HCT116 (cell line): ENCODE measurements around the gene UAP1L1. TPM values are rescaled to one million over a fixed set of nuclear protein-coding genes. Genes with fewer than 3 reads are reported as not detected.

Experiments
- ATAC-seq: fragments of 200-7000 bp; cut with Tn5 transposase; 2 replicates; pipeline ENCODE4 v1.9.1; 2020; ENCODE audit warnings: mild to moderate bottlenecking, moderate library complexity
- BruUV-seq: library from RNA; stranded (reverse); fragments of 400-500 nt; replicated peaks from 2 replicates; lab custom pipeline; 2021; lab: Mats Ljungman, UMichigan
- CTCF ChIA-PET: fragments of 300-600 bp; sonication (Branson Sonifier 250); formaldehyde crosslinking; loops from one replicate; lab custom pipeline; 2021; ENCODE audit warnings: antibody characterized with exemption; lab: Charles Lee
- POLR2A ChIA-PET: fragments of 300-600, 350-600 bp; sonication (Branson Sonifier 250); formaldehyde crosslinking; loops from one replicate; lab custom pipeline; 2021; ENCODE audit warnings: antibody characterized with exemption; lab: Charles Lee
- RAD21 ChIA-PET, 2 experiments: fragments of 300-600 bp; sonication (Branson Sonifier 250); formaldehyde crosslinking; loops; one replicate each; lab custom pipeline; 2023; ENCODE audit warnings: low total read pairs in 2 of 2; ENCODE audit not compliant: uncharacterized antibody in 2 of 2, unreplicated experiment in 2 of 2, low non-redundant PET in 1 of 2; lab: Charles Lee
- DNase-seq: peaks from one replicate; pipeline ENCODE4 v3.0.0-alpha.2; 2010; ENCODE audit warnings: low read depth, low spot score
- H2AFZ ChIP-seq: fragments of 200-600 bp; shearing (Covaris generic), sonication (generic); 2 replicates; pipeline ENCODE4 v1.6.1; 2017; ENCODE audit warnings: low read depth, mixed run types, mixed read lengths, antibody characterized with exemption, low read length; ENCODE audit not compliant: poor library complexity, severe bottlenecking
- H3K27ac ChIP-seq: 2 replicates; pipeline ENCODE4 v1.5.1; 2012; ENCODE audit warnings: low read depth, low read length
- H3K27me3 ChIP-seq: fragments of 200-600 bp; sonication (generic); 2 replicates; pipeline ENCODE4 v1.6.1; 2016; ENCODE audit warnings: mixed run types, low read length, mixed read lengths; ENCODE audit not compliant: insufficient read depth
- H3K36me3 ChIP-seq, 2 experiments: fragments of 200-500 bp in 1 of 2; fragments of 200-600 bp in 1 of 2; sonication (Bioruptor generic) in 1 of 2; sonication (generic) in 1 of 2; 2 replicates each; pipeline versions ENCODE4 v1.5.1 to v1.6.1; 2014 to 2016; ENCODE audit warnings: low read length in 2 of 2, inconsistent platforms in 1 of 2, mixed read lengths in 1 of 2, mixed run types in 1 of 2; ENCODE audit not compliant: insufficient read depth in 2 of 2, control insufficient read depth in 1 of 2
- H3K4me1 ChIP-seq, 2 experiments: fragments of 200-600 bp in 1 of 2; sonication (generic) in 1 of 2; 2 replicates each; pipeline versions ENCODE4 v1.5.1 to v1.6.1; 2012 to 2017; ENCODE audit warnings: low read length in 2 of 2, inconsistent platforms in 1 of 2, mild to moderate bottlenecking in 1 of 2, mixed read lengths in 1 of 2, mixed run types in 1 of 2, moderate library complexity in 1 of 2; ENCODE audit not compliant: insufficient read depth in 2 of 2, control insufficient read depth in 1 of 2
- H3K4me2 ChIP-seq: fragments of 200-600 bp; sonication (generic); 2 replicates; pipeline ENCODE4 v1.6.1; 2017; ENCODE audit warnings: mixed run types, low read length, mixed read lengths
- H3K4me3 ChIP-seq, 2 experiments: fragments of 200-600 bp in 1 of 2; sonication (generic) in 1 of 2; replicated peaks in 1 of 2; 2 replicates each; pipeline ENCODE4 v1.5.1; 2011 to 2016; ENCODE audit warnings: low read length in 2 of 2, control low read depth in 1 of 2, low read depth in 1 of 2, mild to moderate bottlenecking in 1 of 2, mixed read lengths in 1 of 2, mixed run types in 1 of 2
- H3K79me2 ChIP-seq: fragments of 200-600 bp; sonication (generic); 2 replicates; pipeline ENCODE4 v1.6.1; 2017; ENCODE audit warnings: mild to moderate bottlenecking, mixed run types, low read length, moderate library complexity, mixed read lengths; ENCODE audit not compliant: insufficient read depth
- H3K9ac ChIP-seq: fragments of 200-600 bp; sonication (generic); 2 replicates; pipeline ENCODE4 v1.6.1; 2016; ENCODE audit warnings: low read length, mixed read lengths
- H3K9me2 ChIP-seq: fragments of 200-600 bp; sonication (generic), shearing (Covaris generic); 2 replicates; pipeline ENCODE4 v1.6.1; 2017; ENCODE audit warnings: mixed run types, mild to moderate bottlenecking, moderate library complexity; ENCODE audit not compliant: insufficient read depth
- H3K9me3 ChIP-seq, 2 experiments: fragments of 200-500 bp in 1 of 2; fragments of 200-600 bp in 1 of 2; sonication (Bioruptor generic) in 1 of 2; sonication (generic) in 1 of 2; 2 replicates each; pipeline ENCODE4 v1.6.1; 2014 to 2017; ENCODE audit warnings: low read length in 2 of 2, mixed read lengths in 2 of 2, inconsistent platforms in 1 of 2, low read depth in 1 of 2, mild to moderate bottlenecking in 1 of 2, mixed run types in 1 of 2, moderate library complexity in 1 of 2; ENCODE audit not compliant: control insufficient read depth in 1 of 2, insufficient read depth in 1 of 2
- H4K20me1 ChIP-seq: fragments of 200-600 bp; sonication (generic), shearing (Covaris generic); 2 replicates; pipeline ENCODE4 v1.6.1; 2017; ENCODE audit warnings: mixed run types, mild to moderate bottlenecking, moderate library complexity; ENCODE audit not compliant: insufficient read depth
- CTCF ChIP-seq, 3 experiments: fragments of 200-600 bp in 1 of 3; sonication (generic) in 1 of 3; IDR thresholded peaks in 2 of 3; conservative IDR thresholded peaks in 1 of 3; 2 replicates each; pipeline ENCODE4 v1.5.1; 2012 to 2017; ENCODE audit warnings: low read depth in 2 of 3, low read length in 2 of 3, antibody characterized with exemption in 1 of 3, borderline replicate concordance in 1 of 3, control low read depth in 1 of 3, mild to moderate bottlenecking in 1 of 3, mixed read lengths in 1 of 3, mixed run types in 1 of 3, moderate library complexity in 1 of 3; ENCODE audit not compliant: insufficient read depth in 1 of 3
- EZH2phosphoT487 ChIP-seq: fragments of 200-600 bp; IDR thresholded peaks from 2 replicates; pipeline ENCODE4 v1.6.1; 2018; ENCODE audit warnings: antibody characterized with exemption, borderline replicate concordance
- FOSL1 ChIP-seq: IDR thresholded peaks from 2 replicates; pipeline ENCODE4 v1.6.1; 2012; ENCODE audit warnings: low read depth
- POLR2AphosphoS5 ChIP-seq: IDR thresholded peaks from 2 replicates; pipeline ENCODE4 v1.6.1; 2011; ENCODE audit warnings: mild to moderate bottlenecking, low read depth, low read length, moderate library complexity
- intact Hi-C: fragments of 100-400 bp; cut with micrococcal nuclease; formaldehyde crosslinking; loops from 2 replicates; pipeline ENCODE4 v1.10.0; 2022
- total RNA-seq: library from RNA; stranded (reverse); gene quantifications from one replicate; pipeline ENCODE4 v1.2.1, GENCODE V29; 2021; ENCODE audit not compliant: unreplicated experiment

The UAP1L1 gene
- total RNA-seq, 1 experiment from 2014 or later = 11.0 TPM

- H3K4me1 ChIP-seq = peaks cover 9 to 20% of the 10 kb centered on the region in 2 experiments; a peak in 3 of 4 replicates
Observed at GRCh38 chr9:137035507-137035834, 41.8 kb upstream of the UAP1L1 start.

More at GRCh38 chr9:137035507-137035834, 41.8 kb upstream of the UAP1L1 start:
- ATAC-seq (peak; percentile 43), DNase-seq (no peak)
- Histone ChIP-seq H3K9ac (no peak overlapping the region), H3K79me2 (no peaks in the 10 kb centered on the region), H3K36me3 (peaks cover 3 to 7% of the 10 kb centered on the region in 2 experiments; a peak in 2 of 4 replicates), H3K9me2 (no peaks in the 10 kb centered on the region), H4K20me1 (no peaks in the 10 kb centered on the region), H3K9me3 (no peaks in the 10 kb centered on the region), H3K4me3 (no peak overlapping the region), H3K27ac (no peak overlapping the region; the same call in 1 of the 2 replicates), H2AFZ (no peak overlapping the region), H3K4me2 (peak overlapping the region; percentile 70; the same call in 1 of the 2 replicates), H3K27me3 (no peaks in the 10 kb centered on the region)
- RAD21 ChIA-PET = interaction anchor here (0.9 to 1.9 kb wide), 5 partner anchors 11 to 277 kb away, joined by 3 to 25 read pairs (median 3); partner anchors contain the start of gene LCN8 (in 1 of the 2)
- no peak for TF ChIP-seq EZH2phosphoT487
- TF ChIP-seq POLR2AphosphoS5 = peak; percentile 5; the same call in 1 of the 2 replicates
- TF ChIP-seq CTCF (IDR thresholded peaks at IDR 0.05 in 2 of 3, conservative IDR thresholded peaks at IDR 0.05 in 1 of 3; ENCODE audit: borderline replicate concordance in 1 of 3, insufficient read depth in 1 of 3, low read depth in 2 of 3, low read length in 2 of 3) = 0 out of 6 replicates have a peak, but pooled peaks of 1 of the 3 experiments have one; percentile 2
- TF ChIP-seq FOSL1 = no peak
- POLR2A ChIA-PET = interaction anchor here (1.4 kb wide), 1 partner anchor 88 kb away, joined by 9 read pairs; no protein-coding TSS in a partner anchor
- BruUV-seq = no TSS peak
- CTCF ChIA-PET = interaction anchor here (0.6 to 4.0 kb wide), 30 partner anchors 9 to 252 kb away, joined by 3 to 109 read pairs (median 4); partner anchors contain the start of genes AJM1, C8G, MAN1B1 and NPDC1
- intact Hi-C loops = loop anchor here (1.0 to 5.0 kb wide), 3 partner anchors 87 to 248 kb away; partner anchors contain the start of gene AJM1
